H1 (cell line): ENCODE measurements around the gene STX10. TPM values are rescaled to one million over a fixed set of nuclear protein-coding genes. Genes with fewer than 3 reads are reported as not detected.

Experiments
- CTCF ChIA-PET: fragments of 300-600 bp; sonication (Branson Sonifier 250); formaldehyde crosslinking; loops from one replicate; lab custom pipeline; 2021; ENCODE audit not compliant: partially characterized antibody; lab: Charles Lee
- POLR2A ChIA-PET: fragments of 300-600 bp; sonication (Branson Sonifier 250); formaldehyde crosslinking; loops from one replicate; lab custom pipeline; 2021; ENCODE audit warnings: inconsistent platforms; ENCODE audit not compliant: partially characterized antibody; lab: Charles Lee
- DNase-seq, 2 experiments: peaks; one replicate each; pipeline versions ENCODE4 v3.0.0 to v3.0.0-alpha.2; 2010 to 2022; ENCODE audit warnings: low spot score in 2 of 2, low read depth in 1 of 2, mixed read lengths in 1 of 2
- FAIRE-seq: peaks from 2 replicates; lab custom pipeline; 2011; peaks lifted over from hg19 to GRCh38; lab: Jason Lieb, UNC
- H2AFZ ChIP-seq: 2 replicates; pipeline ENCODE4 v1.8.1; 2012; ENCODE audit warnings: low read length, inconsistent platforms
- H2AK5ac ChIP-seq: 2 replicates; pipeline ENCODE4 v1.6.1; 2013; ENCODE audit warnings: low read depth, low read length
- H2BK120ac ChIP-seq: replicated peaks from 2 replicates; pipeline ENCODE3; 2013; ENCODE audit warnings: low read depth, low read length, inconsistent platforms
- H2BK12ac ChIP-seq: 2 replicates; pipeline ENCODE4 v1.6.1; 2013; ENCODE audit warnings: low read depth, low read length
- H2BK15ac ChIP-seq: 2 replicates; pipeline ENCODE4 v1.6.1; 2013; ENCODE audit warnings: low read length
- H2BK20ac ChIP-seq: 2 replicates; pipeline ENCODE4 v1.6.1; 2013; ENCODE audit warnings: low read length
- H2BK5ac ChIP-seq: 2 replicates; pipeline ENCODE4 v1.6.1; 2013; ENCODE audit warnings: low read depth, low read length
- H3K14ac ChIP-seq: 2 replicates; pipeline ENCODE4 v1.6.1; 2013; ENCODE audit warnings: inconsistent platforms; ENCODE audit not compliant: insufficient read length
- H3K18ac ChIP-seq: 2 replicates; pipeline ENCODE4 v1.6.1; 2013; ENCODE audit warnings: low read length; ENCODE audit errors: extremely low read depth
- H3K23ac ChIP-seq: 2 replicates; pipeline ENCODE4 v1.6.1; 2013; ENCODE audit warnings: inconsistent platforms; ENCODE audit not compliant: insufficient read length
- H3K23me2 ChIP-seq: 2 replicates; pipeline ENCODE4 v1.6.1; 2013; ENCODE audit warnings: low read depth, low read length
- H3K27ac ChIP-seq: 2 replicates; pipeline ENCODE4 v1.6.1; 2011; ENCODE audit warnings: low read depth, low read length, inconsistent platforms
- H3K27me3 ChIP-seq, 4 experiments: replicated peaks in 1 of 4; 1 replicate in 1 of 4; 2 replicates in 3 of 4; pipeline versions ENCODE4 v1.6.1 to v1.8.1; 2011 to 2013; ENCODE audit warnings: low read length in 3 of 4, mild to moderate bottlenecking in 3 of 4, inconsistent platforms in 2 of 4, mixed read lengths in 2 of 4, moderate library complexity in 1 of 4; ENCODE audit not compliant: control insufficient read depth in 3 of 4, insufficient read depth in 3 of 4; ENCODE audit errors: extremely low read depth in 1 of 4
- H3K36me3 ChIP-seq, 4 experiments: 2 replicates each; pipeline versions ENCODE4 v1.6.1 to v1.8.1; 2011 to 2013; ENCODE audit warnings: mild to moderate bottlenecking in 4 of 4, low read length in 3 of 4, moderate library complexity in 2 of 4, control low read depth in 1 of 4, inconsistent platforms in 1 of 4; ENCODE audit not compliant: insufficient read depth in 4 of 4, control insufficient read depth in 2 of 4
- H3K4ac ChIP-seq: replicated peaks from 2 replicates; pipeline ENCODE3; 2013; ENCODE audit warnings: low read length, low read depth, mixed read lengths, inconsistent platforms; ENCODE audit not compliant: insufficient read length
- H3K4me1 ChIP-seq, 4 experiments: replicated peaks in 1 of 4; 1 replicate in 1 of 4; 2 replicates in 3 of 4; pipeline versions ENCODE4 v1.6.1 to v1.8.1; 2011 to 2013; ENCODE audit warnings: low read length in 3 of 4, inconsistent platforms in 2 of 4, mixed read lengths in 1 of 4; ENCODE audit not compliant: insufficient read depth in 4 of 4, control insufficient read depth in 3 of 4
- H3K4me2 ChIP-seq, 2 experiments: 2 replicates each; pipeline versions ENCODE4 v1.6.1 to v1.8.1; 2011 to 2013; ENCODE audit warnings: low read depth in 2 of 2, low read length in 2 of 2, control low read depth in 1 of 2, inconsistent platforms in 1 of 2, mild to moderate bottlenecking in 1 of 2; ENCODE audit not compliant: insufficient read depth in 1 of 2
- H3K4me3 ChIP-seq, 4 experiments: fragments of 200-600, 300-600 bp in 1 of 4; sonication (generic), shearing (Covaris generic), sonication (Bioruptor Twin) in 1 of 4; 2 replicates each; pipeline versions ENCODE4 v1.5.1 to v1.8.1; 2011 to 2016; ENCODE audit warnings: low read length in 4 of 4, low read depth in 3 of 4, control low read depth in 2 of 4, inconsistent platforms in 2 of 4, mild to moderate bottlenecking in 2 of 4, mixed read lengths in 1 of 4, moderate library complexity in 1 of 4; ENCODE audit not compliant: insufficient read depth in 2 of 4; ENCODE audit errors: extremely low read depth in 1 of 4
- H3K56ac ChIP-seq: replicated peaks from 2 replicates; pipeline ENCODE3; 2013; ENCODE audit warnings: low read depth, mild to moderate bottlenecking, mixed read lengths, low read length, inconsistent platforms; ENCODE audit not compliant: insufficient read length
- H3K79me1 ChIP-seq: 2 replicates; pipeline ENCODE4 v1.6.1; 2013; ENCODE audit warnings: low read depth, low read length, control low read depth
- H3K79me2 ChIP-seq, 2 experiments: 2 replicates each; pipeline versions ENCODE4 v1.6.1 to v1.8.1; 2012 to 2013; ENCODE audit warnings: low read length in 2 of 2, mild to moderate bottlenecking in 2 of 2, inconsistent platforms in 1 of 2; ENCODE audit not compliant: insufficient read depth in 2 of 2, control insufficient read depth in 1 of 2
- H3K9ac ChIP-seq, 4 experiments: replicated peaks in 1 of 4; 1 replicate in 1 of 4; 2 replicates in 3 of 4; pipeline versions ENCODE4 v1.6.1 to v1.8.1; 2011 to 2013; ENCODE audit warnings: low read depth in 3 of 4, low read length in 3 of 4, control low read depth in 2 of 4, mild to moderate bottlenecking in 2 of 4, moderate library complexity in 2 of 4, inconsistent platforms in 1 of 4; ENCODE audit errors: extremely low read depth in 1 of 4
- H3K9me3 ChIP-seq, 2 experiments: 2 replicates each; pipeline versions ENCODE4 v1.6.1 to v1.8.1; 2012 to 2013; ENCODE audit warnings: mild to moderate bottlenecking in 2 of 2, moderate library complexity in 2 of 2, control low read depth in 1 of 2, inconsistent platforms in 1 of 2, low read depth in 1 of 2, low read length in 1 of 2, mixed read lengths in 1 of 2; ENCODE audit not compliant: insufficient read depth in 2 of 2
- H4K20me1 ChIP-seq, 2 experiments: replicated peaks in 1 of 2; 2 replicates each; pipeline versions ENCODE3 to v1.8.1; 2011 to 2013; ENCODE audit warnings: inconsistent platforms in 2 of 2, low read length in 2 of 2, mild to moderate bottlenecking in 1 of 2; ENCODE audit not compliant: insufficient read depth in 2 of 2, control insufficient read depth in 1 of 2
- H4K5ac ChIP-seq: 2 replicates; pipeline ENCODE4 v1.6.1; 2013; ENCODE audit warnings: low read length, low read depth, mixed read lengths, inconsistent platforms; ENCODE audit not compliant: insufficient read length
- H4K8ac ChIP-seq: 2 replicates; pipeline ENCODE4 v1.8.0; 2013; ENCODE audit warnings: mild to moderate bottlenecking, moderate library complexity, low read length, inconsistent platforms; ENCODE audit not compliant: insufficient read depth; ENCODE audit errors: extremely low read depth
- H4K91ac ChIP-seq: replicated peaks from 2 replicates; pipeline ENCODE3; 2013; ENCODE audit warnings: low read length, mixed read lengths, inconsistent platforms; ENCODE audit not compliant: insufficient read length
- CHD2 ChIP-seq: IDR thresholded peaks from 2 replicates; pipeline ENCODE4 v1.6.1; 2012; ENCODE audit warnings: low read length, improper control_type of control experiment
- CREB1 ChIP-seq: IDR thresholded peaks from 2 replicates; pipeline ENCODE4 v1.6.1; 2012; ENCODE audit warnings: inconsistent platforms
- KDM1A ChIP-seq: fragments of 200-600, 300-600 bp; sonication (generic); IDR thresholded peaks from 2 replicates; pipeline ENCODE4 v1.7.1; 2016; ENCODE audit warnings: mild to moderate bottlenecking, low read length, borderline replicate concordance
- POLR2A ChIP-seq, 2 experiments: IDR thresholded peaks; 1 replicate in 1 of 2; 2 replicates in 1 of 2; pipeline ENCODE4 v1.6.1; 2011; ENCODE audit warnings: low read depth in 2 of 2, low read length in 2 of 2, mild to moderate bottlenecking in 2 of 2; ENCODE audit errors: control extremely low read depth in 1 of 2
- TAF7 ChIP-seq: optimal IDR thresholded peaks from 2 replicates; pipeline ENCODE3; 2011; ENCODE audit warnings: low read depth, mild to moderate bottlenecking, inconsistent platforms, low read length, moderate library complexity, borderline replicate concordance
- WGBS, 2 experiments: shearing (Covaris generic) in 1 of 2; methylation state at CpG; one replicate each; pipeline versions ENCODE4 v1.1.6 to v1.1.7; 2013 to 2015; ENCODE audit warnings: low lambda C conversion rate in 2 of 2, mixed read lengths in 2 of 2, inconsistent platforms in 1 of 2, low coverage in 1 of 2, missing lambda C conversion rate in 1 of 2; ENCODE audit not compliant: insufficient replicate concordance in 2 of 2, insufficient coverage in 1 of 2, insufficient read length in 1 of 2; ENCODE audit errors: extremely low coverage in 1 of 2, missing lambda C conversion rate in 1 of 2; 5-methylcytosine and 5-hydroxymethylcytosine counted together
- polyA plus RNA-seq, 7 experiments: library from polyadenylated mRNA; depleted of rRNA in 3 of 7; stranded (reverse) in 5 of 7; unstranded in 2 of 7; fragments of >200 nt in 5 of 7; fragments of 200-250 nt in 2 of 7; gene quantifications; 1 replicate in 5 of 7; 2 replicates in 1 of 7; 4 replicates in 1 of 7; pipeline versions ENCODE4 v1.2.1 to v1.2.3, GENCODE V29; 2011 to 2013; ENCODE audit warnings: missing spikeins in 2 of 7, mixed read lengths in 2 of 7
- total RNA-seq: library from RNA; stranded (reverse); fragmentation: NEBNext Ultra II Directional; extraction: Animal tissue kit (Norgen Biotek cat#: 25700); gene quantifications from 2 replicates; pipeline ENCODE4 v1.2.1, GENCODE V29; 2021

Gene STX10
- total and polyA plus RNA-seq, 2 of the 8 experiments (the other 6 are each of a cell fraction or from before 2014, with no cell fraction given), result 53.0 to 80.1 TPM

DNA sequence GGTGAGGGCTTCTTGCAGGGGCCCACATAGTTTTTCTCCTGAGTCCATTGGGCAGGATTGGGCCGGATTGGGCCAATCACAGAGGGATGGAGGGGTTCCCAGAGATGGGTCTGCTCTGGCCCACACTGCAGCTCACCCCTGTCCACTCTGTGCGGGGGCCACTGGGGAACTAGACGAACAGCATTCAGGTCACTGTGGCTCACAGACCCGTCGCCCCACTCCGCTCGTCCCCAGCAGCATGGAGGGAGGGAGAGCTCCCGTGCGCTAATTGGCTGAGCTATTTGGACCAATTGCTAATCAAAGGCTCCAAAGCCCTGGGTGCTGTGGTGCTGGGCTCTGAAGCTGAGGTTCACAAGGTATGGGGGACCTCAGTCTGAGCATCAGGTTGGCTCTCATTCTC is 20.8 kb downstream of the STX10 start:
- Histone ChIP-seq H3K23ac (no peak overlapping the region), H3K4me2 (no peak overlapping the region), H2AFZ (no peak overlapping the region), H4K91ac (no peak overlapping the region), H3K79me2 (peaks cover 25 to 96% of the 10 kb centered on the region in 2 experiments), H3K56ac (no peak overlapping the region), H2AK5ac (no peak overlapping the region), H3K4ac (no peak overlapping the region), H4K20me1 (peaks cover 40 to 58% of the 10 kb centered on the region in 2 experiments), H4K5ac (no peak overlapping the region), H2BK5ac (no peak overlapping the region), H3K14ac (no peak overlapping the region), H3K27me3 (no peaks in the 10 kb centered on the region), H3K36me3 (peaks cover 0 to 11% (median 4%) of the 10 kb centered on the region in 4 experiments; a peak in 5 of 8 replicates), H3K9ac (no peak overlapping the region), H3K23me2 (no peaks in the 10 kb centered on the region), H4K8ac (no peak overlapping the region), H3K27ac (no peak overlapping the region), H2BK120ac (no peak overlapping the region), H2BK20ac (no peak overlapping the region), H3K18ac (no peak overlapping the region), H3K4me3 (no peak overlapping the region), H3K4me1 (peaks cover 0 to 2% (median 0%) of the 10 kb centered on the region in 4 experiments; a peak in 1 of 7 replicates), H3K79me1 (peaks cover 37% of the 10 kb centered on the region), H3K9me3 (no peaks in the 10 kb centered on the region), H2BK15ac (no peak overlapping the region), H2BK12ac (no peak overlapping the region)
- no peak for FAIRE-seq
- ChIA-PET POLR2A (interaction anchor here (0.9 to 14.8 kb wide), 11 partner anchors 9 to 33 kb away, joined by 3 to 228 read pairs (median 4); partner anchors contain the start of genes IER2, LYL1, NACC1 and STX10), CTCF (interaction anchor here (1.1 to 3.2 kb wide), 6 partner anchors 9 to 152 kb away, joined by 3 to 9 read pairs (median 4); no protein-coding TSS in a partner anchor)
- DNase-seq, result no peak
- WGBS, 2 experiments, result 93% methylated on average over 9 of the region's 9 CpGs; no CpG with 5 or more reads in 1 of the 2 experiments
- TF ChIP-seq KDM1A (no peak), POLR2A (IDR thresholded peaks at IDR 0.05; ENCODE audit: control extremely low read depth in 1 of 2, low read depth in 2 of 2, low read length in 2 of 2) (no peak), CHD2 (no peak), TAF7 (no peak), CREB1 (no peak)
